Mesenchymal stem cell (in vitro differentiated cells and primary cell): ENCODE measurements around the gene PDHX.
A peak's percentile ranks its signal among the peaks of the same experiment; 100 is the strongest.
"Not testable (repeated sequence)": the region's sequence is repeated elsewhere in the genome, so short reads cannot be mapped to it uniquely, and the experiment has no call there.

Source experiments
- DNase-seq: peaks from one replicate; pipeline ENCODE4 v3.0.0-alpha.2; 2013
- H2AFZ ChIP-seq: one replicate; pipeline ENCODE4 v1.6.1; 2013; ENCODE audit warnings: low read depth, mild to moderate bottlenecking, control low read depth, inconsistent platforms, low read length, moderate library complexity
- H2AK5ac ChIP-seq: 2 replicates; pipeline ENCODE4 v1.6.1; 2013; ENCODE audit warnings: low read length, moderate library complexity, mild to moderate bottlenecking, inconsistent platforms; ENCODE audit not compliant: severe bottlenecking
- H2BK120ac ChIP-seq: one replicate; pipeline ENCODE4 v1.6.1; 2013; ENCODE audit warnings: low read depth, mild to moderate bottlenecking, inconsistent platforms, low read length, moderate library complexity
- H2BK12ac ChIP-seq, 2 experiments: one replicate each; pipeline ENCODE4 v1.6.1; 2013; ENCODE audit warnings: inconsistent platforms in 2 of 2, low read length in 2 of 2, mild to moderate bottlenecking in 2 of 2, moderate library complexity in 2 of 2, control low read depth in 1 of 2
- H2BK15ac ChIP-seq: one replicate; pipeline ENCODE4 v1.6.1; 2013; ENCODE audit warnings: mild to moderate bottlenecking, low read depth, inconsistent platforms; ENCODE audit not compliant: poor library complexity, severe bottlenecking
- H2BK5ac ChIP-seq: 2 replicates; pipeline ENCODE4 v1.6.1; 2013; ENCODE audit warnings: low read depth, mild to moderate bottlenecking, low read length, control low read depth, inconsistent platforms; ENCODE audit not compliant: poor library complexity, severe bottlenecking
- H3K14ac ChIP-seq, 2 experiments: one replicate each; pipeline ENCODE4 v1.6.1; 2013; ENCODE audit warnings: inconsistent platforms in 2 of 2, low read length in 2 of 2, control low read depth in 1 of 2, mild to moderate bottlenecking in 1 of 2, moderate library complexity in 1 of 2
- H3K18ac ChIP-seq, 2 experiments: one replicate each; pipeline ENCODE4 v1.6.1; 2013; ENCODE audit warnings: inconsistent platforms in 2 of 2, low read length in 2 of 2, control low read depth in 1 of 2, low read depth in 1 of 2, mild to moderate bottlenecking in 1 of 2
- H3K23ac ChIP-seq, 2 experiments: one replicate each; pipeline ENCODE4 v1.6.1; 2013; ENCODE audit warnings: inconsistent platforms in 2 of 2, low read length in 2 of 2, mild to moderate bottlenecking in 2 of 2, moderate library complexity in 2 of 2, control low read depth in 1 of 2
- H3K27ac ChIP-seq: 2 replicates; pipeline ENCODE4 v1.5.1; 2013; ENCODE audit warnings: mild to moderate bottlenecking, moderate library complexity, low read length, control low read depth, inconsistent platforms; ENCODE audit not compliant: poor library complexity, severe bottlenecking
- H3K27me3 ChIP-seq, 2 experiments: 2 replicates each; pipeline versions ENCODE4 v1.6.1 to v1.7.0; 2013; ENCODE audit warnings: low read length in 2 of 2, mild to moderate bottlenecking in 2 of 2, moderate library complexity in 2 of 2, control low read depth in 1 of 2, inconsistent platforms in 1 of 2; ENCODE audit not compliant: control insufficient read depth in 1 of 2, insufficient read depth in 1 of 2
- H3K36me3 ChIP-seq, 2 experiments: 2 replicates each; pipeline versions ENCODE4 v1.6.1 to v1.7.0; 2013; ENCODE audit warnings: low read length in 2 of 2, control low read depth in 1 of 2, inconsistent platforms in 1 of 2, low read depth in 1 of 2, mild to moderate bottlenecking in 1 of 2; ENCODE audit not compliant: insufficient read depth in 2 of 2, control insufficient read depth in 1 of 2
- H3K4ac ChIP-seq, 2 experiments: one replicate each; pipeline ENCODE4 v1.6.1; 2013; ENCODE audit warnings: inconsistent platforms in 2 of 2, low read length in 2 of 2, mild to moderate bottlenecking in 2 of 2, moderate library complexity in 2 of 2, control low read depth in 1 of 2, low read depth in 1 of 2
- H3K4me1 ChIP-seq: 2 replicates; pipeline ENCODE4 v1.6.1; 2013; ENCODE audit warnings: low read depth, low read length, control low read depth; ENCODE audit not compliant: control insufficient read depth, insufficient read depth
- H3K4me2 ChIP-seq: 2 replicates; pipeline ENCODE4 v1.6.1; 2013; ENCODE audit warnings: low read length, mild to moderate bottlenecking, inconsistent platforms; ENCODE audit not compliant: poor library complexity, severe bottlenecking
- H3K4me3 ChIP-seq, 2 experiments: 2 replicates each; pipeline versions ENCODE4 v1.5.1 to v1.7.0; 2013; ENCODE audit warnings: low read length in 2 of 2, mild to moderate bottlenecking in 2 of 2, control low read depth in 1 of 2, low read depth in 1 of 2; ENCODE audit not compliant: insufficient read depth in 1 of 2
- H3K79me1 ChIP-seq: replicated peaks from 2 replicates; pipeline ENCODE4 v1.6.1; 2013; ENCODE audit warnings: mild to moderate bottlenecking, control low read depth, low read length, inconsistent platforms; ENCODE audit not compliant: poor library complexity, severe bottlenecking
- H3K9ac ChIP-seq: 2 replicates; pipeline ENCODE4 v1.7.0; 2013; ENCODE audit warnings: mild to moderate bottlenecking, low read length, moderate library complexity
- H3K9me3 ChIP-seq: 2 replicates; pipeline ENCODE4 v1.7.0; 2013; ENCODE audit warnings: mild to moderate bottlenecking, low read length; ENCODE audit not compliant: control insufficient read depth
- H4K8ac ChIP-seq: one replicate; pipeline ENCODE4 v1.6.1; 2013; ENCODE audit warnings: inconsistent platforms, mild to moderate bottlenecking, low read length, moderate library complexity
- H4K91ac ChIP-seq: one replicate; pipeline ENCODE4 v1.6.1; 2013; ENCODE audit warnings: mild to moderate bottlenecking, low read length, inconsistent platforms
- WGBS: methylation state at CpG from one replicate; pipeline ENCODE4 v1.1.7; 2013; ENCODE audit warnings: mixed read lengths; 5-methylcytosine and 5-hydroxymethylcytosine counted together

Gene PDHX

GRCh38 chr11:35017528-35018342, 101.3 kb downstream of the PDHX start:
- H4K91ac ChIP-seq, result no peak overlapping the region
- peak overlapping the region in 1 of 2 experiments; percentile 38 for H2BK12ac ChIP-seq
- H3K79me1 ChIP-seq, result no peaks in the 10 kb centered on the region
- H3K27me3 ChIP-seq, result no peaks in the 10 kb centered on the region
- H3K14ac ChIP-seq, result no peak overlapping the region
- no peak overlapping the region for H3K23ac ChIP-seq
- no peak overlapping the region for H3K9ac ChIP-seq
- 86% methylated on average over 8 of the region's 8 CpGs for WGBS
- H2BK5ac ChIP-seq, result no peak overlapping the region
- no peak overlapping the region for H2BK15ac ChIP-seq
- H2AK5ac ChIP-seq, result no peak overlapping the region
- H4K8ac ChIP-seq, result no peak overlapping the region
- no peak overlapping the region for H3K4me2 ChIP-seq
- no peaks in the 10 kb centered on the region for H3K4me1 ChIP-seq
- no peak overlapping the region for H3K27ac ChIP-seq
- no peak for DNase-seq
- H3K18ac ChIP-seq, result peak overlapping the region in 1 of 2 experiments; percentile 62
- H2BK120ac ChIP-seq, result no peak overlapping the region
- no peak overlapping the region for H3K4me3 ChIP-seq
- no peaks in the 10 kb centered on the region for H3K36me3 ChIP-seq
- peak overlapping the region; percentile 6 to 43 for H3K4ac ChIP-seq
- H2AFZ ChIP-seq, result no peak overlapping the region
- no peaks in the 10 kb centered on the region for H3K9me3 ChIP-seq

- no peak overlapping the region for H2BK15ac ChIP-seq
- no peak overlapping the region for H2BK12ac ChIP-seq
- peak overlapping the region in 1 of 2 experiments; percentile 33 for H3K18ac ChIP-seq
- peak overlapping the region; percentile 61 for H2BK120ac ChIP-seq
- no peak overlapping the region for H3K4me2 ChIP-seq
- no peak overlapping the region for H3K4me3 ChIP-seq
- no peaks in the 10 kb centered on the region for H3K79me1 ChIP-seq
- no peak overlapping the region for H4K91ac ChIP-seq
- H2BK5ac ChIP-seq, result no peak overlapping the region
- no peak overlapping the region for H2AFZ ChIP-seq
- no peak overlapping the region for H3K4ac ChIP-seq
- H3K9ac ChIP-seq, result no peak overlapping the region
- no peak for DNase-seq
- peaks cover 8% of the 10 kb centered on the region for H3K9me3 ChIP-seq
- H3K14ac ChIP-seq, result no peak overlapping the region
- H2AK5ac ChIP-seq, result no peak overlapping the region
- H4K8ac ChIP-seq, result peak overlapping the region; percentile 54
- H3K23ac ChIP-seq, result no peak overlapping the region
- no peaks in the 10 kb centered on the region for H3K27me3 ChIP-seq
- no peak overlapping the region for H3K27ac ChIP-seq
- H3K36me3 ChIP-seq, result no peaks in the 10 kb centered on the region
- no peaks in the 10 kb centered on the region for H3K4me1 ChIP-seq
- WGBS, result 96% methylated on average over 8 of the region's 8 CpGs
These were observed 105.2 kb downstream of the PDHX start for GRCh38 chr11:35021589-35021988.

GRCh38 chr11:35023940-35024339, 107.5 kb downstream of the PDHX start:
- not testable (repeated sequence) for DNase-seq, H3K14ac ChIP-seq, H3K27me3 ChIP-seq, H3K18ac ChIP-seq, H2AFZ ChIP-seq, H2BK120ac ChIP-seq, H3K27ac ChIP-seq, H3K79me1 ChIP-seq, H3K4me1 ChIP-seq, H3K23ac ChIP-seq, H4K8ac ChIP-seq, H4K91ac ChIP-seq, H3K36me3 ChIP-seq, H2AK5ac ChIP-seq, H2BK15ac ChIP-seq, H3K4me2 ChIP-seq, H2BK5ac ChIP-seq, H2BK12ac ChIP-seq, H3K9ac ChIP-seq, H3K4ac ChIP-seq, H3K4me3 ChIP-seq
- H3K9me3 ChIP-seq, result peaks cover 14% of the 10 kb centered on the region
- 91% methylated on average over 3 of the region's 3 CpGs for WGBS

- not testable (repeated sequence) for H2BK5ac ChIP-seq, H3K23ac ChIP-seq, H3K79me1 ChIP-seq, H3K9ac ChIP-seq, H3K14ac ChIP-seq, H3K4me1 ChIP-seq, H3K4me3 ChIP-seq, H3K4ac ChIP-seq, H3K18ac ChIP-seq, H3K27ac ChIP-seq, H2BK120ac ChIP-seq, H3K36me3 ChIP-seq, DNase-seq, H3K4me2 ChIP-seq, H4K91ac ChIP-seq, H2AK5ac ChIP-seq, H4K8ac ChIP-seq, H2AFZ ChIP-seq, H2BK15ac ChIP-seq, H3K27me3 ChIP-seq, H2BK12ac ChIP-seq
- peaks cover 14% of the 10 kb centered on the region for H3K9me3 ChIP-seq
- WGBS, result 80% methylated on average over 3 of the region's 4 CpGs
These were observed 111.6 kb downstream of the PDHX start for GRCh38 chr11:35028007-35028406.
